Measurements from ENCODE around the gene IFT52. TPM values are rescaled to one million over a fixed set of nuclear protein-coding genes. Genes with fewer than 3 reads are reported as not detected.

The IFT52 gene
- total and polyA plus RNA-seq, 5 donors: 8.1 to 14.1 (median 11.4) TPM

DNA sequence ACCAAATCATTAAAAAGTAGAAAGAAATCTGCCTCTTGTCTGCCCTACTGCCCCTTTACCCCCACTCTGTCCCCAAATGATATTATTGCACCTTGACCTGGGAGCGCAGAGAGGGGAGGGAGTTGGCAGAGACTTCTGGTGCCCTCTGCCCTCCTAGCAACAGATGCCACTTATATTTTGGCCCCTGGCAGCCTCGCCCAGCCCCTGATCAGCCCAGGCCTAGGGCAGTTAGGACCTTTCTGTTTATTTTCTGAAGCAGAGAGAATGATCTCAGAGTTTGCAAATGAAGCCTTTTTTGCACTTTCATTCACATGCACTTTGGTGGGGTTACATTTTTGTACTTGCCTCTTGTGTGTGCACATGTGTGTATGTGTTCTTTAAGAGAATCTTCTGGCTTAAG, 40.3 kb upstream of the IFT52 start:
- ATAC-seq: peak in 1 of 2 donors; percentile 29
- H3K27me3 ChIP-seq (ENCODE audit: control insufficient read depth, insufficient read depth): no peaks in the 10 kb centered on the region
- H3K27ac ChIP-seq (ENCODE audit: low read length): no peak overlapping the region
- intact Hi-C loops (cut with DNase I): no loop called here
- no peak overlapping the region for H3K4me3 ChIP-seq (ENCODE audit: low read length)
- no peaks in the 10 kb centered on the region for H3K4me1 ChIP-seq (ENCODE audit: control insufficient read depth, insufficient read depth, low read length)
- no peaks in the 10 kb centered on the region for H3K9me3 ChIP-seq (ENCODE audit: control insufficient read depth, low read length)
- WGBS: 89% methylated on average over 2 of the region's 2 CpGs
- DNase-seq: no peak

- Histone ChIP-seq H3K27ac (ENCODE audit: low read length) (no peak overlapping the region), H3K4me1 (ENCODE audit: control insufficient read depth, insufficient read depth, low read length) (no peaks in the 10 kb centered on the region), H3K27me3 (ENCODE audit: control insufficient read depth, insufficient read depth) (no peaks in the 10 kb centered on the region), H3K9me3 (ENCODE audit: control insufficient read depth, low read length) (no peaks in the 10 kb centered on the region), H3K4me3 (ENCODE audit: low read length) (no peak overlapping the region)
- DNase-seq (no peak), ATAC-seq (no peak)
- WGBS: 78% methylated on average over 3 of the region's 3 CpGs
- intact Hi-C loops (cut with DNase I): no loop called here
Observed at GRCh38 chr20:43554369-43554768, 36.4 kb upstream of the IFT52 start.

DNA sequence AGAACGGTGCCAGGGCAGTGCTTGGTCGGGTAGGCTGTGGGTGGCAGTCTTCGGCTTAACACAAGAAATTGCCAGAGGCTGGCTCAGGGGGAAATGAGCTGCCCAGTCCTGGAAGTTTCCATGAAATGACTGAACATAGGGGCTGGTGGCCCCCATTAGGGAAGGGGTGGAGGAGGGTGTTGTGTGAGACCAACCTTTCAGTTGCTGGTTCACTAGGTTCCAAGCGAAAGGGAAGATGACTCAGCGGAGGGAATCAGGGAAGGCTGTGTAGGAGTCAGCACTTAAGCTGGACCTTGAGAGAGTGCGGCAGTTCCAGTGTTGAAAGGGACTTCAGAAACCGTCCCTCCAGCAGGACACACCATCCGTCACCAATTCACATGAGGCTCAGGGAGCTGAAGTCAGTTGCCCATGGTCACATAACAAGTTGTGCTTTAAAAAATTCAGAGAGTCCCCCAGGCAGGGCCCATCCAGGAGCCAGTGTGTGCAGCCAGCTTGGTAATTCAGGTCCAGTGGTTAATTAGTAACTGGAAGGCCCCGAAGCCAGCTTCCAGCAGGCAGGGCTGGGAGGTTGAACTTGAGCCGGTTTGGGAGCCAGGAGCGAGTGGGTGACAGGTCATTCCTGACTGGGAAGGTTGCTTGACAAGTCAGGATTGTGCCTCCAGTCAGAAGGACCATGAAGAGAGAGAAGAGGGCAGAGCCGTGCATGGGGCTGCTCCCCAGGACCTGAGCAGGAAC, 32.2 kb upstream of the IFT52 start, which contains the start of gene SGK2:
TSS of gene SGK2 (plus strand) at position 616 of the 735 bp plus-strand sequence. CDS start 7,469 bp downstream, outside the sequence.
- H3K4me3 ChIP-seq (ENCODE audit: low read length): no peak within 1 kb of the TSS
- H3K4me1 ChIP-seq (ENCODE audit: control insufficient read depth, insufficient read depth, low read length): no peaks in the 10 kb centered on the region
- WGBS: 71% methylated on average over 12 of the region's 12 CpGs
- H3K9me3 ChIP-seq (ENCODE audit: control insufficient read depth, low read length): no peaks in the 10 kb centered on the region
- intact Hi-C loops (cut with DNase I): no loop called here
- DNase-seq (no peak), ATAC-seq (peak in 1 of 2 donors; percentile 50)
- no peaks in the 10 kb centered on the region for H3K27me3 ChIP-seq (ENCODE audit: control insufficient read depth, insufficient read depth)
- H3K27ac ChIP-seq (ENCODE audit: low read length): no peak within 1 kb of the TSS

DNA sequence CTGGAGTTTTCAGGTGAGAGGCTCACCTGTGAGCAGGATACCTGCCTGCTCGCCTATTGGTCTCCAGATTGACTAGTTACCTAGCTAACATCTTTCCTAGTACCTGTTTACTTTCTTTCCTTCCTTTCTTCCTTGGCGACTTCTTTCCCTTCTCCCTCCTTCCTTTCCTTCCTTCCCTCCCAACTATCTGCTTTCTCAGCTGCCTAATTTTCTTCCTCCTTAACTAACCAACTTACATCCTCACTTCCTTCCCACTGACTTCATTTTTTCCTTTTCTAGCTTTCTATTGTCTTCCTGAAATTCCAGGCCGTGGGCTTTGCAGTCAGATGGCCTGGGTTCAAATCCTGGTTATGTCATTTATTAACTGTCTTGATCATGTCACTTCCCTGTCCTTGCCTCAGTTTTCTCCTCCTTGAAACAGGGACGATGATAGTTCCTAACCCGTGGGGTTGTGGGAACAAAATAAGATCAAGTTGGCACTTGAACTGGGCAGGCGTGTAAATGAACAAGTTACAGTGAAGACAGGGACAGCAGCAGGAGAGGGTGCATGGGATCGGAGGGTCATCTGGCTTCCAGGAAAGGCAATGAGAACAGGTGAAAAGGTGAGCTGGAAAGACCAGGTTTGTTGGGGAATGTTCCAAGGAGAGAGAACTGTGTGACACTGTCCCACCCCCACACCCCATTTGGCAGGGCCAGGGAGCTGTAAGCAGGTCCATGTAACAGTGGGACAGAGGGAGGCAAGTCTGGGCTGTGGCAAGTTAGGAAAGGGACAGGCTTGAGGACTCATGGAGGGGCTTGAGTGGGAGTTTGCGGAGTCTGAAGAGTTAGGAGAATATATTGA, 31.4 kb upstream of the IFT52 start:
- 77% methylated on average over 8 of the region's 8 CpGs for WGBS
- DNase-seq (no peak), ATAC-seq (no peak)
- intact Hi-C loops (cut with DNase I): no loop called here
- Histone ChIP-seq H3K27ac (ENCODE audit: low read length) (no peak overlapping the region), H3K4me3 (ENCODE audit: low read length) (no peak overlapping the region), H3K9me3 (ENCODE audit: control insufficient read depth, low read length) (no peaks in the 10 kb centered on the region), H3K4me1 (ENCODE audit: control insufficient read depth, insufficient read depth, low read length) (no peaks in the 10 kb centered on the region), H3K27me3 (ENCODE audit: control insufficient read depth, insufficient read depth) (no peaks in the 10 kb centered on the region)

DNA sequence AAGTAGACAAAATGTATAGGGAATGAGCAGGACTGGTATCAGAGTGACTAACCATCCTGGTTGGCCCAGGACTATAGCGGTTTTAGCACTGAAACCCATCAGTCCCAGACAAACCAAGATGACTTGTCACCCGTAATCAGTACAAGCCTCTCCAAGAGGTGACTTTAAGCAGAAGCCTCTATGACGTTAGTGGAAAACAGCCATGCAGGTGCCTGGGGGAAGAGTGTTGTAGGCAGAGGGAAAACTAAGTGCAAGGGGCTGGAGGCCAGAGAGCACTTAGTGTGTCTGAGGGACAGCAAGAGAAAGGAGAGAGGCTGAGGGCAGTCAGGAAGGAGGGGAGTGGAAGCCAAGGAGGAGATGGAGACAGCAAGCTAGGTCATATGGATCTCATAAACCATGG, 29.8 kb upstream of the IFT52 start:
- no peak overlapping the region for H3K4me3 ChIP-seq (ENCODE audit: low read length)
- no peak overlapping the region for H3K27ac ChIP-seq (ENCODE audit: low read length)
- H3K4me1 ChIP-seq (ENCODE audit: control insufficient read depth, insufficient read depth, low read length): no peaks in the 10 kb centered on the region
- H3K9me3 ChIP-seq (ENCODE audit: control insufficient read depth, low read length): no peaks in the 10 kb centered on the region
- H3K27me3 ChIP-seq (ENCODE audit: control insufficient read depth, insufficient read depth): no peaks in the 10 kb centered on the region
- DNase-seq (no peak), ATAC-seq (no peak)
- intact Hi-C loops (cut with DNase I): no loop called here
- WGBS: 83% methylated on average over 3 of the region's 3 CpGs

GRCh38 chr20:43563429-43563828, 27.3 kb upstream of the IFT52 start:
- Histone ChIP-seq H3K27me3 (ENCODE audit: control insufficient read depth, insufficient read depth) (no peaks in the 10 kb centered on the region), H3K9me3 (ENCODE audit: control insufficient read depth, low read length) (no peaks in the 10 kb centered on the region), H3K27ac (ENCODE audit: low read length) (no peak overlapping the region), H3K4me3 (ENCODE audit: low read length) (no peak overlapping the region), H3K4me1 (ENCODE audit: control insufficient read depth, insufficient read depth, low read length) (no peaks in the 10 kb centered on the region)
- 28% methylated on average over 3 of the region's 3 CpGs for WGBS
- intact Hi-C loops (cut with DNase I): no loop called here
- DNase-seq (no peak), ATAC-seq (peak in 1 of 2 donors; percentile 35)

DNA sequence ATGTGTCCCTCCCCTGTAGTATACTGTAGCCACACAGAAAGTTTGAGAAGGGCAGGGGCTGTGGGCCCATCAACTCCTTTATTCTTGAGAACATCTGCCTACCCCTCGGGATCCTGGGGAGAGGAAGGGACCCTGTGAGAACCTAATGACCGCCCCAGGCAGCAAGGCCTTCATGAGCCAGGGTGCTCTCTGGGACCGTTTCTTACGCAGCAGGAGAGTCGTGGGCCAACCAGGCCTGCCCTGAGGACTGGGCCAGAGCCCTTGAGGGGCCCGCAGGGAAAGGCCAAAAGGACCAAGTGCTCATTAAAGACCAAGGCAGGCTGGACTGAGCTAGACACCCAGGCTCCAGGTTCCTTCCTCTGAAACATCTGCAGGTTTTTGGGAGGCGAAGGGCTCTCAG, 26.7 kb upstream of the IFT52 start:
- DNase-seq (no peak), ATAC-seq (no peak)
- WGBS: 95% methylated on average over 7 of the region's 7 CpGs
- intact Hi-C loops (cut with DNase I): no loop called here
- H3K27ac ChIP-seq (ENCODE audit: low read length): no peak overlapping the region
- no peaks in the 10 kb centered on the region for H3K4me1 ChIP-seq (ENCODE audit: control insufficient read depth, insufficient read depth, low read length)
- H3K9me3 ChIP-seq (ENCODE audit: control insufficient read depth, low read length): no peaks in the 10 kb centered on the region
- H3K27me3 ChIP-seq (ENCODE audit: control insufficient read depth, insufficient read depth): no peaks in the 10 kb centered on the region
- no peak overlapping the region for H3K4me3 ChIP-seq (ENCODE audit: low read length)

DNA sequence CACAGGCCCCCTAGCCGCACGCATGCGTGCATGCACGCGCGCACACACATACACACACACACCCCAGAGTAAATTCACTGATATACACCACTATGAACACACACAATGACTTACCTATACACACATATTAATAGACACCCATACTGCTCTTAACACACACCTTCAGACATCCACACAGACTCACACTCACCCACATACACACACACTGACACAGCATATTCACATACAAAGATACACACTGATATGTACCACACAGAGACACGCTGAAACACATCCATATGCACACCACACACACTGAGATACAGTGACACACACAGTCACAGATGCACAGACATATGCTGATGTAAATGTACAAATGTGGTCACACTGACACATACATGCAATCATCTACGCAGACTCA, 26.3 kb upstream of the IFT52 start:
- no peaks in the 10 kb centered on the region for H3K9me3 ChIP-seq (ENCODE audit: control insufficient read depth, low read length)
- DNase-seq: no peak
- H3K4me1 ChIP-seq (ENCODE audit: control insufficient read depth, insufficient read depth, low read length): no peaks in the 10 kb centered on the region
- H3K4me3 ChIP-seq (ENCODE audit: low read length): no peak overlapping the region
- 98% methylated on average over 8 of the region's 8 CpGs for WGBS
- H3K27me3 ChIP-seq (ENCODE audit: control insufficient read depth, insufficient read depth): no peaks in the 10 kb centered on the region
- no peak for ATAC-seq
- intact Hi-C loops (cut with DNase I): no loop called here
- H3K27ac ChIP-seq (ENCODE audit: low read length): no peak overlapping the region

GRCh38 chr20:43564993-43565757, 25.6 kb upstream of the IFT52 start:
- no peaks in the 10 kb centered on the region for H3K4me1 ChIP-seq (ENCODE audit: control insufficient read depth, insufficient read depth, low read length)
- no peak overlapping the region for H3K27ac ChIP-seq (ENCODE audit: low read length)
- H3K9me3 ChIP-seq (ENCODE audit: control insufficient read depth, low read length): no peaks in the 10 kb centered on the region
- DNase-seq (no peak), ATAC-seq (no peak)
- no peaks in the 10 kb centered on the region for H3K27me3 ChIP-seq (ENCODE audit: control insufficient read depth, insufficient read depth)
- 74% methylated on average over 18 of the region's 18 CpGs for WGBS
- intact Hi-C loops (cut with DNase I): no loop called here
- H3K4me3 ChIP-seq (ENCODE audit: low read length): no peak overlapping the region

GRCh38 chr20:43565758-43566104, 25.0 kb upstream of the IFT52 start:
- intact Hi-C loops (cut with DNase I): no loop called here
- Histone ChIP-seq H3K4me3 (ENCODE audit: low read length) (no peak overlapping the region), H3K4me1 (ENCODE audit: control insufficient read depth, insufficient read depth, low read length) (no peaks in the 10 kb centered on the region), H3K9me3 (ENCODE audit: control insufficient read depth, low read length) (no peaks in the 10 kb centered on the region), H3K27ac (ENCODE audit: low read length) (no peak overlapping the region), H3K27me3 (ENCODE audit: control insufficient read depth, insufficient read depth) (no peaks in the 10 kb centered on the region)
- 80% methylated on average over 4 of the region's 4 CpGs for WGBS
- DNase-seq (no peak), ATAC-seq (no peak)

DNA sequence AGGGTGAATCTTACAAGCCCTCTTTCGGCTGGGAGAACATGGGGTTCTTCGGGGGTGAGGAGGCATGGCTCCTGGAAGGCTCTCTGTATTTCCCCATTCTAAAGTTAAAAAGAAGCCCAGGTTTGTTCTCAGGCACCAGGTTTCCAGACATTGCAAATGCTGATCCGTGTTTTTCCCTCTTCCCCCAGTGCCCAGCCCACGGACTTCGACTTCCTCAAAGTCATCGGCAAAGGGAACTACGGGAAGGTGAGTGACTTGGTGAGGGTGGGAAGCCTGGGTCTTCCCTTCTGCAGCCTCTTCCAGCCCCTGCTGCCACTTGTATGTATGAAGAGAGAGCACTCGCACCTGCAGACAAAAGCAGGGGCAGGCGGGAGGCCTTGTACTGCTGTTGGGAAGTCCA, 23.3 kb upstream of the IFT52 start:
- Histone ChIP-seq H3K4me3 (ENCODE audit: low read length) (no peak overlapping the region), H3K4me1 (ENCODE audit: control insufficient read depth, insufficient read depth, low read length) (no peaks in the 10 kb centered on the region), H3K9me3 (ENCODE audit: control insufficient read depth, low read length) (no peaks in the 10 kb centered on the region), H3K27ac (ENCODE audit: low read length) (no peak overlapping the region), H3K27me3 (ENCODE audit: control insufficient read depth, insufficient read depth) (no peaks in the 10 kb centered on the region)
- 82% methylated on average over 9 of the region's 9 CpGs for WGBS
- intact Hi-C loops (cut with DNase I): no loop called here
- DNase-seq (no peak), ATAC-seq (no peak)

Measured in right cardiac atrium (tissue), 5 donors.